Hematopoietic multipotent progenitor cell treated with erythropoietin and hydrocortisone succinate and interleukin-3 and kit ligand, for 17 days (in vitro differentiated cells): ENCODE measurements around the gene USP38.
A peak's percentile ranks its signal among the peaks of the same experiment; 100 is the strongest.
"Not testable (repeated sequence)": the region's sequence is repeated elsewhere in the genome, so short reads cannot be mapped to it uniquely, and the experiment has no call there.

Source experiments
- DNase-seq: peaks from one replicate; pipeline ENCODE4 v3.0.0-alpha.2; 2015; ENCODE audit warnings: low spot score

Gene USP38, protein sequence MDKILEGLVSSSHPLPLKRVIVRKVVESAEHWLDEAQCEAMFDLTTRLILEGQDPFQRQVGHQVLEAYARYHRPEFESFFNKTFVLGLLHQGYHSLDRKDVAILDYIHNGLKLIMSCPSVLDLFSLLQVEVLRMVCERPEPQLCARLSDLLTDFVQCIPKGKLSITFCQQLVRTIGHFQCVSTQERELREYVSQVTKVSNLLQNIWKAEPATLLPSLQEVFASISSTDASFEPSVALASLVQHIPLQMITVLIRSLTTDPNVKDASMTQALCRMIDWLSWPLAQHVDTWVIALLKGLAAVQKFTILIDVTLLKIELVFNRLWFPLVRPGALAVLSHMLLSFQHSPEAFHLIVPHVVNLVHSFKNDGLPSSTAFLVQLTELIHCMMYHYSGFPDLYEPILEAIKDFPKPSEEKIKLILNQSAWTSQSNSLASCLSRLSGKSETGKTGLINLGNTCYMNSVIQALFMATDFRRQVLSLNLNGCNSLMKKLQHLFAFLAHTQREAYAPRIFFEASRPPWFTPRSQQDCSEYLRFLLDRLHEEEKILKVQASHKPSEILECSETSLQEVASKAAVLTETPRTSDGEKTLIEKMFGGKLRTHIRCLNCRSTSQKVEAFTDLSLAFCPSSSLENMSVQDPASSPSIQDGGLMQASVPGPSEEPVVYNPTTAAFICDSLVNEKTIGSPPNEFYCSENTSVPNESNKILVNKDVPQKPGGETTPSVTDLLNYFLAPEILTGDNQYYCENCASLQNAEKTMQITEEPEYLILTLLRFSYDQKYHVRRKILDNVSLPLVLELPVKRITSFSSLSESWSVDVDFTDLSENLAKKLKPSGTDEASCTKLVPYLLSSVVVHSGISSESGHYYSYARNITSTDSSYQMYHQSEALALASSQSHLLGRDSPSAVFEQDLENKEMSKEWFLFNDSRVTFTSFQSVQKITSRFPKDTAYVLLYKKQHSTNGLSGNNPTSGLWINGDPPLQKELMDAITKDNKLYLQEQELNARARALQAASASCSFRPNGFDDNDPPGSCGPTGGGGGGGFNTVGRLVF

DNA sequence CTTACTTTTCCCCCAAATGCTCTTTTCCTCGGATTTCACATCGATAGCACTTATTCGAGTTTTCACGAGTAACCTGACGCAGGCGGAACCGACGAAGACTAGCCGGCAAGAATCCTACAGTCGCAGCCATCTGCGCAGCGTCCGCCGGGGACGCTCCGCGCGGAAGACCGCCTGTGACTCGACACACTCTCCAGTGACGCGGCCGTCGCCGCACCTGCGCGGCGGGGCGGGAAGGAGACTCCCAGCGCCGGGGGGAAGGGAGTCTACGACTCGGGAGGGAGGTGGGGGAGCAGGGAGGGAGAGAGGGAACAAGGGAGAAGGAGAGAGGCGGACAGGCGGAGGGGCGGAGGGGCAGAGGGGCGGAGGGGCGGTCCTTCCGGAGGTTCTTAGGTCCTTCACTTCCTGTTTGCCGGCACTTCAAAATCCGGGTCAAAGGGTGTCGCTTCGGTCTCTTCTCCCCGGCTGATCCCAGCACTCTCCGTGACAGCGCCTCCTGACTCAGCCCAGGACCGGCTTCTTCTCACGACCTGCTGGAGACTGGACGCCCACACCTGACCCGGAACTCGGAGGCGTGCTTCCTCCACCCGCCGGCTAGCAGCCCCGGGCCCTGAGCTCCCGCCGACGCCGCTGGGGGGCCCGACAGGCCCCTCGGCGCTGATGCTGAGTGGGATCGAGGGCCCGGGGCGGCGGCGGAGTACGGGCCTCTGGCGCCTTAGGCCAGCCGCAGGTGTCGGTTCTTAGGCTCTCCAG is at the start of gene USP38:
Gene USP38 (plus strand): TSS at position 415 of the 750 bp plus-strand sequence. CDS start 534 bp downstream, outside the sequence.
- DNase-seq, result peak; percentile 92

DNA sequence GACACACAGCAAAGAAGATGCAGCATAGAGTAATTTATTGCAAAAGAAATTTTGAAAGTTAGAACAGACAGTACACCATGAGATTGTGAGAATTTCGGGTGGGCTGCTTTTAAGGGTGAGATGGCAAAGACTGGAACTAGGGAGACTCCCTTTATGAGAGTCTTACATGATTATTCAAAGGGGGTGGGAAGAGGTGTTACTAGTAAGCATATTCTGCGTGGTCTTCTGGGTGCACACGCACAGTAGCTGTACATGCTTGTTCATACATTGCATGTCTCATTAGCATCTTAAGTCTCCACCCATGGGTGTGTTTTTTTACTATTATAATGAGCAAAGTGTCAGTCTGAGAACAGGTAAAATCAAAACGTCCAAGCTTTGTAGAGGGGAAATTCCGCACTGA is 49.4 kb upstream of the USP38 start:
- DNase-seq, result no peak

DNA sequence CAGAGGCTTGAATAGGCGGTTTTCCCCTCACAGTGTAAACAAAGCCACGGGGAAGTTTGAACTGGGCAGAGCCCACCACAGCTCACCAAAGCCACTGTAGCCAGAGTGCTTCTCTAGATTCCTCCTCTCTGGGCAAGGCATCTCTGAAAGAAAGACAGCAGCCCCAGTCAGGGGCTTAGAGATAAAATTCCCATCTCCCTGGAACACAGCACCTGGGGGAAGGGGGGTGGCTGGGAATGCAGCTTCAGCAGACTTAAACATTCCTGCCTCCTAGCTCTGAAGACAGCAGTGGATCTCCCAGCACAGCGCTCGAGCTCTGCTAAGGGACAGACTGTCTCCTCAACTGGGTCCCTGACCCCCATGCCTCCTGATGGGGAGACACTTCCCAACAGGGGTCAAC is 44.0 kb upstream of the USP38 start:
- no peak for DNase-seq

DNA sequence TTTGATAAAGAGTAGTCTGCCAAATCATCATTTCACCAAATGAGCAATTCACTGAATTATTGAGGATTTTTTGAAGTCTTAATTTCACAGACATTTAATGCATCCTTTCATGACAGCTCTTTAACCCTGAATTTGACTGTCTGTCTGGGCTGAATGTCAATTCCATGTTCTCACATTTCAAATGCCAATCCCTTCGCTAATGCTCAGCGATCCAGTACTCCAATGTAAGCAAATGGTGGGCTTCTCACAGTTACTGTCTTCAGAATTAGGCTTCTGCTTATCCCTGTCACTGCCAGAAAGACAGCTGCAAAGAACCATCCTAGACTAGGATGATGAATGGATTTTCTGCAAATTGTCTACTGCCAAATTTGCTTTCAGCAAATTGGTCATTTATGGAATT is 36.2 kb upstream of the USP38 start:
- no peak for DNase-seq

DNA sequence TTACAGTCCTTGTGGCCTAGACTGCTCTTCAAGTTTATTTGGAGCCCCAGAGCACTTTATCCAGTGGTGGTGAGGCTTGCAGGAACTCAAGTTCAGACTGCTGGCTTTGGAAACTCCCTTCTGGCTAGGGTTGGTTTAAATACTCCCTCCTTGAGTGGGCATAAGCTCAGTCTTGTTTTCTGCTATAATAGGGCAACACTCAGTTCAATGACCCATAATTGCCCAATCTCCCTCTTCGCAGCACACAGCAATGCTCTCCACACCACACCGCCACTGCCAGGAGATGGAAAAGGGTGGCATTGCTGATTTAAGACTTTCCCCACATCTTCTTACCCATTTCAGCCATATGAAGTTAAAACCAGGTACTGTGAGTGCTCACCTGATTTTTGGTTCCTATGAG is 27.9 kb upstream of the USP38 start:
- DNase-seq, result no peak

DNA sequence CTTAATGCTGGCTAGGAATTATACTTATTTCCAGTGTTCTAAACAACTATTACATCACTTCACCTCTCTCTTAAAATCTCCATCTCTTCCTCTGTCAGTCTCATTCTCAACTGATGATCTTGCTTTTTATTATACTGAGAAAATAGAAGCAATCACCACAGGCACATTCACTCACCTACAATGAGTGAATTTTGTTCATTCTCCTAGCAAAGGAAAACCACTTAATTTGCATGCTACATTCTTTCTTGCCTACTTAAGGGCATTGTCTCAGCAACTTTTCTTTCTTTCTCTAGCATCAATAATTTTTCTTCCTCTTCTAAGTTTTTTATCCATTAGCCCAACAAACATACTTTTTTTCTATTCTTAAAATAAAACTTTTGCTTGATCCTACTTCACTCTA is 21.1 kb upstream of the USP38 start:
- DNase-seq, result no peak

DNA sequence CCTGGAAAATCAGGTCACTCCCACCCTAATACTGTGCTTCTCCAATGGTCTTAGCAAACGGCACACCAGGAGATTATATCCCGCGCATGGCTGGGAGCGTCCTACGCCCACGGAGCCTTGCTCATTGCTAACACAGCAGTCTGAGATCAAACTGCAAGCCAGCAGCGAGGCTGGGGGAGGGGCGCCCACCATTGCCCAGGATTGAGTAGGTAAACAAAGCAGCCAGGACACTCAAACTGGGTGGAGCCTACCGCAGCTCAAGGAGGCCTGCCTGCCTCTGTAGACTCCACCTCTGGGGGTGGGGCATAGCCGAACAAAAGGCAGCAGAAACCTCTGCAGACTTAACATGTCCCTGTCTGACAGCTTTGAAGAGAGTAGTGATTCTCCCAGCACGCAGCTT is 18.0 kb upstream of the USP38 start:
- DNase-seq, result not testable (repeated sequence)

DNA sequence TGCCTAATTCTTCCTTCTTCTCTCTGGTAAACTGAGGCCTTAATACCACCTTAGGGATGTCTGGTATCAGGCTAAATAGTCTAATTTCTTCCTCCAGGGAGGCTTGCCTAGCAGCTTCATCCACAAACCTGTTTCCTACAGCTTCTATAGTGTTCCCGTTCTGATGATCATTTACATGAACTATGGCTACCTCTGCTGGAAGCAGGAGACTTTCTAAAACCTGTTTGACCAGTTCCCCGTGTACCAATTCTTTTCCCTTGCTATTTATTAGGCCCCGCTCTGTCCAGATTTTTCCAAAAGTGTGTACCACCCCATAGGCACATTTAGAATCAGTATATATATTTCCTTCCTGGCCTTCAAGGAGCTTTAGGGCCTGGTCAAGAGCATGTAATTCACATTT is 5.8 kb upstream of the USP38 start:
- DNase-seq, result no peak

DNA sequence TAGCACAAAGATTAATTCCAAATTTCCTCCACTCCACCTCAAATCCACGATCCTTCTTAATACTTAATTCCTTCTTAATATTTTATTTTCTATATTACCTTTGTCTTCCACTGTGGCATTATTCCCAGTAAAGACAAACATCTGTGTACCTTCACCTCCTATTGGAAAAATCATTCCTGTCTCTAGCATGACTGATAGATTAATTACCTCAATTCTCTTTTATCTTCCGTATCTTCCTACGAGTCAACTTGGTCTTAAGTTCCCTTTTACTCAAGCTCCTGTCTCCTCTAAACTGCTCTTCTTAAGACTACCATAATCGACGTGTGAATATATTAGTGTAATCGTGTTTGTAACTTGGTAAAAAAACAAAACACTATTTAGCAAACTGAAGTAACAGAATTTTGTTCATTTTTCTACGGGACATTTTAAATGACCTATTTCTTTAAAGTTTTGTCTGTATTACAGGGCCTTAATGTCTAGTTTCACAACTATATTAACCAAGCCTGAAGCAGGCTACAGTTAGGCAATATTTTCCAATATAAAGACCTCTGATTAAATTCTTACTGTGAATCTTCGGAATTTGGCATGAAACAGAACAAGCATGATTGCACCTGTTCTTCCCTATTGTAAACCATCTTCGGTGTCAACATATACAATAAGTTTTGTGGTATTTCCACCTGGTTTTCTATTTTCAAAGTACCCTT is 1.1 kb upstream of the USP38 start:
- peak; percentile 20 for DNase-seq

DNA sequence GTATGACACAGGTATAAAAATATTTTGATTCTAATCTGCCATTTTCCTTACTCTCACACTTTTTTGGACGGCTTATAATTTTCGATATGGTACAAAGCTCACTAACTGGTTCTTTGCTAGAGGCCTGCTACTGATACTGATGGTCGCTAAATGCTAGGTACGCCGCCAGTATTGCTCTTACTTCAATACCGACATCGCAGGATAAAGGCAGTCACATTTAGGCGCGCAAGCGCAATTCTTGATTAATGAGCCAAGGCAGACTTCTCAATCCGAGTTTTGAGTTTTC is 557 bp upstream of the USP38 start:
- no peak for DNase-seq

DNA sequence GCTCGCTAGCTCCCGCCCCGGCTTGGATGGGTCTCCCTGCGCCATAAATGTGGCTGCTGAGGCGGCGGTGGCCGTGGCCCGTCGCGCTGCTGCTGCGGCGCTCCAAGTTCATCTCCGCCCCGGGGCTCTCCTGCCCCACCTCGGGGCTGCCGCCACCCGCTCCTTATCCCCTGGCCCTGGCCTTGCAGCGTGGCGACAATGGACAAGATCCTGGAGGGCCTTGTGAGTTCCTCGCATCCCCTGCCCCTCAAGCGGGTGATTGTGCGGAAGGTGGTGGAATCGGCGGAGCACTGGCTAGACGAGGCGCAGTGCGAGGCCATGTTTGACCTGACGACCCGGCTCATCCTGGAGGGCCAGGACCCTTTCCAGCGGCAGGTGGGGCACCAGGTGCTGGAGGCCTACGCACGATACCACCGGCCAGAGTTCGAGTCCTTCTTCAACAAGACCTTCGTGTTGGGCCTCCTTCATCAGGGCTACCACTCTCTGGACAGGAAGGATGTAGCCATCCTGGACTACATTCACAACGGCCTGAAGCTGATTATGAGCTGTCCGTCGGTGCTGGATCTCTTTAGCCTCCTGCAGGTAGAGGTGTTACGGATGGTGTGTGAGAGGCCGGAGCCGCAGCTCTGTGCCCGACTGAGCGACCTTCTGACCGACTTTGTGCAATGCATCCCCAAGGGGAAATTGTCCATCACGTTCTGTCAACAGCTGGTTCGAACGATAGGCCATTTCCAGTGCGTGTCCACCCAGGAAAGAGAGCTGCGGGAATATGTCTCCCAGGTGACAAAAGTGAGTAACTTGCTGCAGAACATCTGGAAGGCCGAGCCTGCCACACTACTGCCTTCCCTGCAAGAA is 763 bp downstream of the USP38 start:
- DNase-seq, result peak; percentile 65

DNA sequence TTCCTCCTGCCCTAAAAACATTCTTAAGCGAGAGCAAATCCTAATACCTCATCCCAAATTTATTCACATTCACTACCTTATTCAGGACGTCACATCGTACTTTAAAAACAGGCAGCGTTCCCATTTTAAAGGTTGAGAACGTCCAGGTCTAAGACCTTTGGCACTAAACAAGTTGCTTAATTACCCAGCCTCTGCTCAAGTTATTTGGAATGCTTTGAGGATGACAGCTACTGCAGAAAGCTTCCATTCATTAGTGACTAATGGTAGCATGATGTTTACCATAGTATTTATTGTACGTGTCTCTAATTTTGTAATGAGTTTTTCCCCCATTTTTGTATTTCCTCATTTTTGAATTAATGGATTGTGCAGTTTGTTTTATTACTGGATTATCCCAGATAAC is 1.5 kb downstream of the USP38 start:
- peak; percentile 54 for DNase-seq

DNA sequence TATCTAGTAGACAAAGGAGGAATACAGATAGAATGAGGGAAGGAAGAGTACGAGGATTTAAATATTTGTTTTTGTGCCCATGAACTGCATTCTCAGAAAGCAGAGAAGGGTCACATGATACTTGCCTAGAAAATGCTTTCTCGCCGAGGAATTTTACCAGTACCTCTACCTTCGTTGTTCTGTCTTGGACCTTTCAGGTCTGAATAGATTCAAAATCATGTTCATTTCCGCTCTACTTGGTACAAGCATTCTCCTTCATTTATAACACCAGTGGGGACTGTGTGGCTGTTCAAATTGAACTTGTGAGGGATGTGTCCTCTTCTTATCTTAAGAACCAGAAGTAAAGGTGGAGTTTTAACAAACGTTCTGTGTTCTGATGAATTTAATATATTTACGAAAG is 1.9 kb downstream of the USP38 start:
- DNase-seq, result peak; percentile 70

DNA sequence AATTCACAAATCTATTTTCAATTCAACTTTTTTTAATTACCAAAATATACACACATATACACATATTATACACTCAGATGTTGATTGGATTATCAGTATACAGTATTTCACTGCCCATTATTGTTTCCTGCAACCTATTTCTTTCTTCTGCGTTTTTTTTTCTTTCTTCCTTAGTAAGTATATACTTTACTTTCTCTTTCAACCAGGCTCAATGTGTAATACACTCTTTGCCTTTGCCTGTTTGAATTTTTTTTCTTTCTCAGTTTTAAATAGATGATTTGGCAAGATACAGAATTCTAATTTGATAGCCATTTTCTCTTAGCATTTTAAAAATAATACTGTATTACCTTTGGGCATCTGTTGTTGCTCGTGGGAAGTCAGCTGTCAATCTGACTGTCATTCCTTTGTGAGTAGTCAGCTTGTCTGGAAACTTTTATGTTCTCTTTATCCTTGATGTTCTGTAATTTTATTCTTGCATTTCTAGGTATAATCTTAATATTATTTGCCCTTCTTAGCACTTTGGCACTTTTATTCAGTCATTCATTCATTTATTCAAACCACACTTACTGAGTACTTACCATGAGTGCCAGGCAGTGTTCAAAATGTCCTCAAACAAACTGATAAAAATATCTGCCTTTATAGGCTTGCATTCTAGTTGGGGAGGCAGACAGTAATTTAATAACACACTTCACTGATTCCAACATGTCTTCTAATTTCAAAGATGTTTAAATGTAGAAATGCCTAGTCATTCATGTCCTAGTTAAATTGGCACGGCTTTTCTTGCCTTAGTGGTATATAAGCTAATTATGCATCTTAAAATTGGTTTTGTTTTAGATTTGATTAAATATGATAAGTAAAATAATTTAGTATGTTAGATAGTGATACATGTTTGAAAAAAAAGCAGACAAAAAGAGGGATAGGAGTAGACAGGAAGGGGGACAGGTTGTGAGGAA is 3.7 kb downstream of the USP38 start:
- DNase-seq, result peak; percentile 60

DNA sequence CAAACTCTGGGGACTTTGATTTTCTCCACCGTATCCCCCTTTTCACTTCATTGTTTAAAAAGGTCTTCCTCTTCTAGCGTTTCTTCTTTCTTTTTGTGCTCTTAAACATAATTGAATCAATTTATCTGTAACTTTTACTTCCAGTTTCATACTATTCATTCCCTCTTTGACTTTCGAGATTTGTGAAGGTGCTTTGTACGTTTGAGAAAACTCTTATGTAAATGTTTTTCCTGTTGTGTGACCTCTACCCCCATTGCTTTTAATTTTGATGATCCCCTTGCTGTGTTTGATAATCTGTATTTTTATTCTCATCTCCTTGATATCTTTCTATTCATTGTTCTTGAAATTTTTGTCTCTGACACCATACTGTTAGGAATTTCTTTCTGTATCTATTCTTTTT is 4.8 kb downstream of the USP38 start:
- no peak for DNase-seq

DNA sequence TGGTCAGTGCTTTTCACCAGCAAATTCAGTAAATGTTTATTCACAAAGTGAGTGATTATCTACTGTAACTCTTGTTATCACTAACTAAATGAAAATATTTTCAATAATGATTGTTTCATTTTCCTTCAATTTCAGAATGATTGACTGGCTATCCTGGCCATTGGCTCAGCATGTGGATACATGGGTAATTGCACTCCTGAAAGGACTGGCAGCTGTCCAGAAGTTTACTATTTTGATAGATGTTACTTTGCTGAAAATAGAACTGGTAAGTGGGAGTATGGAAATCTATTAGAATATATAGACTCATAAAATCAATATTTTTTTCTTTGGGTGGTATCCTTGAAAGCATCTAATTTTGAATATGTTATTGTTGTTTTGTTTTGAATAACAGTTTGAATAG is 10.9 kb downstream of the USP38 start:
- no peak for DNase-seq

DNA sequence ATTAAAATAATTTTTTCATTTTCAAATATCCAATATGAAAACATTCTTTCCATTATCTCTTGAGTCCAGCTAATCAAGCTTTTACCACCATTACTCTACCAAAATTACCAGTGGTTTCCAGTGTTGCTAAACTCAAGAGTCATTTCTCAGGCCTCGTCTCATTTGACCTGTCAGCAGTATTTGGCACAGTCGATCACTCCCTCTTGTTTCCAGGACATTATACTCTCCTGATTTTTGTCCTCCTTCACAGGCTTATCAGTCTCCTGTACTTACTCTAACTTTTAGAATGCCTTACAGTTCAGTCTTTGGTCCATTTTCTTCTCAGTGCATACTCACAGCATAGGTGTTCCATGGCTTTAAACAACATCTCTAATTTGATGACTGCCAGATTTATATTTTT is 11.6 kb downstream of the USP38 start:
- no peak for DNase-seq

DNA sequence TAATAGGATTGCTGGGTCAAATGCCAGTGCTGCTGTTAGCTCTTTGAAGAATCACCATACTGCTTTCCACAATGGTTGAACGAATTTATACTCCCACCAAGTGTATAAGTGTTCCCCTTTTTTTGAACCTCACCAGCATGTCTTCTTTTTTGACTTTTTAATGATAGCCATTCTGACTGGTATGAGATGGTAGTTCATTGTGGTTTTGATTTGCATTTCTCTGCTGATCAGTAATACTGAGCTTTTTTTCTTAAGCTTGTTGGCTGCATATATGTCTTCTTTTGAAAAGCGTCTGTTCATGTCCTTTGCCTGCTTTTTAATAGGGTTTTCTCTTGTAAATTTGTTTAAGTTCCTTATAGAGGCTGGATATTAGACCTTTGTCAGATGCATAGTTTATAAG is 14.8 kb downstream of the USP38 start:
- no peak for DNase-seq

DNA sequence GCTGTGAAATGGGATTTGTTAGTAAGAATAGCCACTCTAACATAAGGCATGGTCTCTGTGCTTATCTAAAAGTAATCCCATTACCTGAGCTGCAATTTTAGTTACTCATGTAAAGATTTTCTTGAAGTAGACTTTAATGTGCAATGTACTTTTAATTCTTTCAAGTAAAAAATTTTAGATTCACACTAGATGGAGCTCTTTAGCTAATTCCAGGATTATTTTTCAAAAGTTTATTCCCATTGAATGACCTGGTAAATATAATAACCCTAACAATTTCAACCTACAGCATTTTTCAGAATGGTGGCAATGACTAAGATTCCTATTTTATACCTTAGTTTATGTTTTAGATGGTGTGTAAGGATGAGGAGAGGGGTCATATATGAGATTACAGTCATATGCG is 18.1 kb downstream of the USP38 start:
- DNase-seq, result peak; percentile 14

DNA sequence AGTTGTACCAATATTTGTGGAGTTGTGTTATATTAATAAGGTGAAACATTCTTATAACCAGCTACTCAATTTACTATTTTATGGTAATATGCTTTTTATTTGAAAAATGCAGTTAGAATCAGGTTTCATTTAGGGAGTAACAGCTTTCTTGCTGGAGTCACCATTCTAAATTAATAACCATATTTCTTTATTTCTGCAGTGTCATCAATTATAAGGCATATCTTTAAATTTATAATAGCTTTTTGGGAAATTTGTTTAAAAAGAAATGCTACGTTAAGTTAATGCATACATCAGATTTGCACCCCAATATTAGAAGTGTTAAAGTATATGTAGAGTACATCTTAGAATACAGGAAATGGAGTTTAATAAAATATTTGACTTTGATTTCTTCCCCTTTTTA is 18.9 kb downstream of the USP38 start:
- DNase-seq, result no peak
